Stimulated activated CD4-positive, alpha-beta T cell treated with anti-CD3 and anti-CD28 coated beads, Interleukin-1b, Interleukin-23, amount 100 ng/mL, for 48 hours (primary cell): ENCODE data around the gene PTDSS2.
"Not testable (repeated sequence)": the region's sequence is repeated elsewhere in the genome, so short reads cannot be mapped to it uniquely, and the experiment has no call there.

Experiments used
- DNase-seq: peaks from one replicate; pipeline ENCODE4 v3.0.0-alpha.2; 2020

The PTDSS2 gene

GRCh38 chr11:508956-509355 is 58.9 kb downstream of the PTDSS2 start:
- no peak for DNase-seq

- DNase-seq = no peak
Measured at GRCh38 chr11:512761-513595, 62.9 kb downstream of the PTDSS2 start.

GRCh38 chr11:514606-515005 is 64.5 kb downstream of the PTDSS2 start:
- no peak for DNase-seq

- no peak for DNase-seq
Measured at GRCh38 chr11:515131-515530, 65.1 kb downstream of the PTDSS2 start.

GRCh38 chr11:516400-516799 is 66.3 kb downstream of the PTDSS2 start:
- DNase-seq = no peak

GRCh38 chr11:516918-517685 is 67.0 kb downstream of the PTDSS2 start:
- not testable (repeated sequence) for DNase-seq

- DNase-seq = peak; percentile 89
Measured at GRCh38 chr11:518463-519202, 68.6 kb downstream of the PTDSS2 start.

GRCh38 chr11:520428-521176 is 70.5 kb downstream of the PTDSS2 start:
- DNase-seq = no peak

GRCh38 chr11:521177-521688 is 71.2 kb downstream of the PTDSS2 start:
- no peak for DNase-seq

GRCh38 chr11:526192-526591 is 76.1 kb downstream of the PTDSS2 start:
- DNase-seq = no peak

GRCh38 chr11:528166-528814 is 78.2 kb downstream of the PTDSS2 start:
- DNase-seq = no peak

- DNase-seq = no peak
Measured at GRCh38 chr11:528815-529727, 79.0 kb downstream of the PTDSS2 start.

GRCh38 chr11:529728-530411 is 79.8 kb downstream of the PTDSS2 start:
- no peak for DNase-seq

GRCh38 chr11:530960-531831 is 81.1 kb downstream of the PTDSS2 start:
- no peak for DNase-seq

GRCh38 chr11:531919-532526 is 81.9 kb downstream of the PTDSS2 start:
- no peak for DNase-seq

GRCh38 chr11:532527-532985 is 82.5 kb downstream of the PTDSS2 start:
- DNase-seq = no peak

GRCh38 chr11:532986-533585 is 83.0 kb downstream of the PTDSS2 start:
- DNase-seq = no peak
